Lower lobe of right lung (tissue), 2 donors: ENCODE data around the gene SEZ6L. TPM values are rescaled to one million over a fixed set of nuclear protein-coding genes. Genes with fewer than 3 reads are reported as not detected.

Experiments
- ATAC-seq, 2 donors: fragments of 200-7000 bp; cut with Tn5 transposase; one replicate each; pipeline ENCODE4 v1.9.1; 2020 to 2022; ENCODE audit warnings: mild to moderate bottlenecking in 2 of 2, moderate library complexity in 2 of 2
- DNase-seq: peaks from one replicate; pipeline ENCODE4 v3.0.0-alpha.2; 2020
- H3K27ac ChIP-seq: fragments of 200-600 bp; one replicate; pipeline ENCODE4 v1.8.0; 2022
- H3K27me3 ChIP-seq: fragments of 200-600 bp; one replicate; pipeline ENCODE4 v1.8.0; 2022; ENCODE audit warnings: low read depth
- H3K36me3 ChIP-seq: fragments of 200-600 bp; one replicate; pipeline ENCODE4 v1.8.0; 2022; ENCODE audit warnings: mild to moderate bottlenecking
- H3K4me1 ChIP-seq: fragments of 200-600 bp; one replicate; pipeline ENCODE4 v1.8.0; 2022
- H3K4me3 ChIP-seq: fragments of 200-600 bp; one replicate; pipeline ENCODE4 v1.8.0; 2022; ENCODE audit warnings: mild to moderate bottlenecking
- H3K9me3 ChIP-seq: fragments of 200-600 bp; one replicate; pipeline ENCODE4 v1.8.0; 2022
- CTCF ChIP-seq: fragments of 200-600 bp; IDR thresholded peaks from one replicate; pipeline ENCODE4 v1.8.0; 2022; ENCODE audit warnings: antibody characterized with exemption, mild to moderate bottlenecking
- intact Hi-C: fragments of 100-400 bp; cut with DNase I; formaldehyde crosslinking; loops from one replicate; pipeline ENCODE4 v1.11.0; 2022
- total RNA-seq: library from RNA; stranded (reverse); fragmentation: NEBNext Ultra II Directional; extraction: Animal tissue kit (Norgen Biotek cat#: 25700); gene quantifications from one replicate; pipeline ENCODE4 v1.2.1, GENCODE V29; 2021
- donor health status: DM: no; HTN: yes; CAD: no; lungs with severe emphysema.

SEZ6L gene
- total RNA-seq, 1 donor from 2014 or later = 0.24 TPM

GRCh38 chr22:26316732-26317285, 147.5 kb downstream of the SEZ6L start:
- Histone ChIP-seq H3K27me3 (peaks cover 20% of the 10 kb centered on the region), H3K27ac (no peak overlapping the region), H3K36me3 (no peaks in the 10 kb centered on the region), H3K4me1 (no peaks in the 10 kb centered on the region), H3K4me3 (no peak overlapping the region), H3K9me3 (no peaks in the 10 kb centered on the region)
- intact Hi-C loops = no loop called here
- ATAC-seq (no peak), DNase-seq (no peak)
- no peak for TF ChIP-seq CTCF

GRCh38 chr22:26318975-26319374, 149.7 kb downstream of the SEZ6L start:
- Histone ChIP-seq H3K27ac (no peak overlapping the region), H3K4me3 (no peak overlapping the region), H3K9me3 (no peaks in the 10 kb centered on the region), H3K4me1 (no peaks in the 10 kb centered on the region), H3K36me3 (no peaks in the 10 kb centered on the region), H3K27me3 (peaks cover 26% of the 10 kb centered on the region)
- DNase-seq = no peak
- intact Hi-C loops = no loop called here
- no peak for ATAC-seq
- TF ChIP-seq CTCF = no peak

- Histone ChIP-seq H3K4me3 (no peak overlapping the region), H3K4me1 (no peaks in the 10 kb centered on the region), H3K36me3 (no peaks in the 10 kb centered on the region), H3K9me3 (no peaks in the 10 kb centered on the region), H3K27ac (no peak overlapping the region), H3K27me3 (peaks cover 23% of the 10 kb centered on the region)
- ATAC-seq (no peak), DNase-seq (no peak)
- no peak for TF ChIP-seq CTCF
- intact Hi-C loops = no loop called here
Measured at GRCh38 chr22:26320447-26320846, 151.2 kb downstream of the SEZ6L start.

- Histone ChIP-seq H3K9me3 (no peaks in the 10 kb centered on the region), H3K4me3 (no peak overlapping the region), H3K4me1 (no peaks in the 10 kb centered on the region), H3K27ac (no peak overlapping the region), H3K36me3 (no peaks in the 10 kb centered on the region), H3K27me3 (peaks cover 28% of the 10 kb centered on the region)
- no peak for TF ChIP-seq CTCF
- ATAC-seq (no peak), DNase-seq (no peak)
- intact Hi-C loops = no loop called here
Measured at GRCh38 chr22:26321469-26321913, 152.2 kb downstream of the SEZ6L start.

GRCh38 chr22:26322179-26322905, 153.1 kb downstream of the SEZ6L start:
- no peaks in the 10 kb centered on the region for H3K36me3 ChIP-seq
- ATAC-seq (no peak), DNase-seq (no peak)
- intact Hi-C loops = no loop called here
- no peak overlapping the region for H3K4me3 ChIP-seq
- no peaks in the 10 kb centered on the region for H3K9me3 ChIP-seq
- TF ChIP-seq CTCF = no peak
- no peaks in the 10 kb centered on the region for H3K4me1 ChIP-seq
- H3K27ac ChIP-seq = no peak overlapping the region
- peaks cover 25% of the 10 kb centered on the region for H3K27me3 ChIP-seq
